ENCODE measurements around the gene SLC25A22.

GRCh38 chr11:836700-837099 lies 38.6 kb upstream of the SLC25A22 start:
- no peak for TF ChIP-seq CTCF (IDR thresholded peaks at IDR 0.05)
- no peak for TF ChIP-seq POLR2A (IDR thresholded peaks at IDR 0.05)
